Measurements from ENCODE around the gene C10orf53. TPM values are rescaled to one million over a fixed set of nuclear protein-coding genes. Genes with fewer than 3 reads are reported as not detected.

C10orf53 gene
- total RNA-seq, 1 experiment from 2014 or later = not detected

- Histone ChIP-seq H3K4me1 (ENCODE audit: insufficient read depth, low read length) (peaks cover 5% of the 10 kb centered on the region; the same call in 1 of the 2 replicates), H3K27me3 (ENCODE audit: low read length) (peaks cover 85% of the 10 kb centered on the region), H3K36me3 (ENCODE audit: low read depth, low read length) (no peaks in the 10 kb centered on the region), H3K9ac (ENCODE audit: low read length) (no peak overlapping the region), H3K27ac (ENCODE audit: low read length) (no peak overlapping the region), H2AFZ (ENCODE audit: low read length) (no peak overlapping the region), H3K9me3 (ENCODE audit: low read length) (no peaks in the 10 kb centered on the region), H3K79me2 (ENCODE audit: low read length) (no peaks in the 10 kb centered on the region), H4K20me1 (ENCODE audit: low read length) (no peaks in the 10 kb centered on the region; the same call in 1 of the 2 replicates), H3K4me3 (ENCODE audit: low read length) (no peak overlapping the region), H3K9me2 (replicated peaks; ENCODE audit: low read length) (no peaks in the 10 kb centered on the region), H3K4me2 (ENCODE audit: low read length) (no peak overlapping the region), H3F3A (ENCODE audit: low read length, unreplicated experiment) (no peaks in the 10 kb centered on the region)
- TF ChIP-seq EZH2phosphoT487 (IDR thresholded peaks at IDR 0.05; ENCODE audit: borderline replicate concordance, low read length) (no peak), EZH2 (IDR thresholded peaks at IDR 0.05; ENCODE audit: low read length, unreplicated experiment) (no peak), CTCF (conservative IDR thresholded peaks at IDR 0.05; ENCODE audit: low read depth, low read length) (no peak)
- no peak for ATAC-seq
- BruUV-seq (replicated peaks) = no TSS peak
- no peak for DNase-seq
- intact Hi-C loops (cut with micrococcal nuclease) = no loop called here
- ChIA-PET CTCF (no interaction called here), POLR2A (ENCODE audit: unreplicated experiment) (no interaction called here)
Observed at GRCh38 chr10:49634069-49634660, 45.3 kb upstream of the C10orf53 start.

- no peaks in the 10 kb centered on the region for H3K9me3 ChIP-seq (ENCODE audit: low read length)
- ATAC-seq = no peak
- H3K9me2 ChIP-seq (replicated peaks; ENCODE audit: low read length) = no peaks in the 10 kb centered on the region
- ChIA-PET POLR2A (ENCODE audit: unreplicated experiment) (no interaction called here), CTCF (interaction anchor here (0.9 kb wide), 1 partner anchor 235 kb away, joined by 3 read pairs; no protein-coding TSS in a partner anchor)
- no peaks in the 10 kb centered on the region for H3F3A ChIP-seq (ENCODE audit: low read length, unreplicated experiment)
- H3K4me2 ChIP-seq (ENCODE audit: low read length) = no peak overlapping the region
- no peak overlapping the region for H3K27ac ChIP-seq (ENCODE audit: low read length)
- H3K27me3 ChIP-seq (ENCODE audit: low read length) = peaks cover 96% of the 10 kb centered on the region
- H3K4me3 ChIP-seq (ENCODE audit: low read length) = no peak overlapping the region
- H3K79me2 ChIP-seq (ENCODE audit: low read length) = no peaks in the 10 kb centered on the region
- no peaks in the 10 kb centered on the region for H3K36me3 ChIP-seq (ENCODE audit: low read depth, low read length)
- intact Hi-C loops (cut with micrococcal nuclease) = no loop called here
- H3K9ac ChIP-seq (ENCODE audit: low read length) = no peak overlapping the region
- DNase-seq = no peak
- no TSS peak for BruUV-seq (replicated peaks)
- no peak overlapping the region for H2AFZ ChIP-seq (ENCODE audit: low read length)
- TF ChIP-seq CTCF (conservative IDR thresholded peaks at IDR 0.05; ENCODE audit: low read depth, low read length) (no peak), EZH2phosphoT487 (IDR thresholded peaks at IDR 0.05; ENCODE audit: borderline replicate concordance, low read length) (no peak), EZH2 (IDR thresholded peaks at IDR 0.05; ENCODE audit: low read length, unreplicated experiment) (no peak)
- H4K20me1 ChIP-seq (ENCODE audit: low read length) = no peaks in the 10 kb centered on the region
- H3K4me1 ChIP-seq (ENCODE audit: insufficient read depth, low read length) = no peaks in the 10 kb centered on the region
Observed at GRCh38 chr10:49642311-49642710, 37.1 kb upstream of the C10orf53 start.

GRCh38 chr10:49643241-49644034 is 36.0 kb upstream of the C10orf53 start:
- Histone ChIP-seq H4K20me1 (ENCODE audit: low read length) (no peaks in the 10 kb centered on the region), H3K9ac (ENCODE audit: low read length) (no peak overlapping the region), H2AFZ (ENCODE audit: low read length) (no peak overlapping the region), H3K4me3 (ENCODE audit: low read length) (no peak overlapping the region), H3K4me2 (ENCODE audit: low read length) (no peak overlapping the region), H3K9me3 (ENCODE audit: low read length) (no peaks in the 10 kb centered on the region), H3F3A (ENCODE audit: low read length, unreplicated experiment) (no peaks in the 10 kb centered on the region), H3K36me3 (ENCODE audit: low read depth, low read length) (no peaks in the 10 kb centered on the region), H3K9me2 (replicated peaks; ENCODE audit: low read length) (no peaks in the 10 kb centered on the region), H3K4me1 (ENCODE audit: insufficient read depth, low read length) (no peaks in the 10 kb centered on the region), H3K27ac (ENCODE audit: low read length) (no peak overlapping the region), H3K27me3 (ENCODE audit: low read length) (peaks cover 95% of the 10 kb centered on the region), H3K79me2 (ENCODE audit: low read length) (no peaks in the 10 kb centered on the region)
- intact Hi-C loops (cut with micrococcal nuclease) = no loop called here
- TF ChIP-seq EZH2phosphoT487 (IDR thresholded peaks at IDR 0.05; ENCODE audit: borderline replicate concordance, low read length) (no peak), CTCF (conservative IDR thresholded peaks at IDR 0.05; ENCODE audit: low read depth, low read length) (no peak), EZH2 (IDR thresholded peaks at IDR 0.05; ENCODE audit: low read length, unreplicated experiment) (no peak)
- BruUV-seq (replicated peaks) = no TSS peak
- DNase-seq (no peak), ATAC-seq (no peak)
- ChIA-PET POLR2A (ENCODE audit: unreplicated experiment) (no interaction called here), CTCF (no interaction called here)

All from PC-3 (cell line).